Sigmoid colon (tissue), 3 donors: ENCODE results near the gene TSEN15.

Experiments used
- CTCF ChIP-seq, 4 experiments: fragments of 450-650 bp in 3 of 4; fragments of 200-600 bp in 1 of 4; IDR thresholded peaks; one replicate each; pipeline ENCODE4 v1.5.1; 2016 to 2019; ENCODE audit warnings: antibody characterized with exemption in 4 of 4, mild to moderate bottlenecking in 3 of 4, moderate library complexity in 2 of 4
- POLR2A ChIP-seq, 2 donors: fragments of 450-650 bp; IDR thresholded peaks; one replicate each; pipeline ENCODE4 v1.6.1; 2016; ENCODE audit warnings: antibody characterized with exemption in 2 of 2, mild to moderate bottlenecking in 2 of 2, moderate library complexity in 2 of 2

GRCh38 chr1:184020855-184021254 is 30.7 kb upstream of the TSEN15 start:
- TF ChIP-seq CTCF (IDR thresholded peaks at IDR 0.05) (no peak), POLR2A (IDR thresholded peaks at IDR 0.05) (no peak)
